ENCODE measurements around the gene DHODH.

DNA sequence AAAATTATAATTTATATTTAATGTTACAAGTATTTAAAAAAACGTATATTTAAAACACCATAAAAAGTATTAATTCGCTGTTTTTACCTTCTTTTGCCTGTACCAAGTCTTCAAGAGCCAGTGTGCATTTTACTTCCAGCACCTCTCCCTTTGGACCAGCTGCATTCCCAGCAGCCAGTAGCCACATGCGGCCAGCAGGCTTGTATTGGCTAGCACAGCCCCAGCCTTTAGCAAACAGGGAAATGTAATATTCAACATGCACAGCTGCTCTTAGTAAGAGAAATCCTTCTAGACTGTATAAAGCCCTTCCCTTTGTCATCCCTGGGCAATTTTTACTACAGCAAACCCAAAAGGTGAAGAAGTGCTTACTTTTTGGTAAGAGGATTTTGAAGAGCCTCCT is 6.6 kb downstream of the DHODH start:
- TF ChIP-seq, protein P1, sequence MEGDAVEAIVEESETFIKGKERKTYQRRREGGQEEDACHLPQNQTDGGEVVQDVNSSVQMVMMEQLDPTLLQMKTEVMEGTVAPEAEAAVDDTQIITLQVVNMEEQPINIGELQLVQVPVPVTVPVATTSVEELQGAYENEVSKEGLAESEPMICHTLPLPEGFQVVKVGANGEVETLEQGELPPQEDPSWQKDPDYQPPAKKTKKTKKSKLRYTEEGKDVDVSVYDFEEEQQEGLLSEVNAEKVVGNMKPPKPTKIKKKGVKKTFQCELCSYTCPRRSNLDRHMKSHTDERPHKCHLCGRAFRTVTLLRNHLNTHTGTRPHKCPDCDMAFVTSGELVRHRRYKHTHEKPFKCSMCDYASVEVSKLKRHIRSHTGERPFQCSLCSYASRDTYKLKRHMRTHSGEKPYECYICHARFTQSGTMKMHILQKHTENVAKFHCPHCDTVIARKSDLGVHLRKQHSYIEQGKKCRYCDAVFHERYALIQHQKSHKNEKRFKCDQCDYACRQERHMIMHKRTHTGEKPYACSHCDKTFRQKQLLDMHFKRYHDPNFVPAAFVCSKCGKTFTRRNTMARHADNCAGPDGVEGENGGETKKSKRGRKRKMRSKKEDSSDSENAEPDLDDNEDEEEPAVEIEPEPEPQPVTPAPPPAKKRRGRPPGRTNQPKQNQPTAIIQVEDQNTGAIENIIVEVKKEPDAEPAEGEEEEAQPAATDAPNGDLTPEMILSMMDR (IDR thresholded peaks at IDR 0.05): no peak
- no peak for TF ChIP-seq POLR2A (IDR thresholded peaks at IDR 0.05)

All from thyroid gland (tissue), 4 donors.